Effector memory CD4-positive, alpha-beta T cell (primary cell): ENCODE data around the gene DUSP16.
"Not testable (repeated sequence)": the region's sequence is repeated elsewhere in the genome, so short reads cannot be mapped to it uniquely, and the experiment has no call there.

Experiments
- DNase-seq, 3 donors: peaks; one replicate each; pipeline ENCODE4 v3.0.0-alpha.2; 2020
- H3K27ac ChIP-seq: 2 replicates; pipeline ENCODE4 v1.7.0; 2013; ENCODE audit warnings: mild to moderate bottlenecking, low read length, moderate library complexity; ENCODE audit not compliant: insufficient read depth, poor library complexity, severe bottlenecking
- H3K27me3 ChIP-seq: replicated peaks from 2 replicates; pipeline ENCODE4 v1.7.0; 2013; ENCODE audit warnings: mild to moderate bottlenecking, low read length; ENCODE audit not compliant: insufficient read depth, control insufficient read depth, poor library complexity, severe bottlenecking
- H3K36me3 ChIP-seq: 2 replicates; pipeline ENCODE4 v1.7.0; 2013; ENCODE audit warnings: mild to moderate bottlenecking, low read length, moderate library complexity; ENCODE audit not compliant: control insufficient read depth, insufficient read depth
- H3K4me1 ChIP-seq: 2 replicates; pipeline ENCODE4 v1.7.0; 2013; ENCODE audit warnings: low read length, mild to moderate bottlenecking; ENCODE audit not compliant: control insufficient read depth, insufficient read depth, poor library complexity, severe bottlenecking
- H3K4me3 ChIP-seq: 2 replicates; pipeline ENCODE4 v1.7.0; 2013; ENCODE audit warnings: low read length, low read depth, mild to moderate bottlenecking; ENCODE audit not compliant: insufficient read depth, poor library complexity, severe bottlenecking
- H3K9me3 ChIP-seq: 2 replicates; pipeline ENCODE4 v1.7.0; 2013; ENCODE audit warnings: mild to moderate bottlenecking, low read length, moderate library complexity; ENCODE audit not compliant: control insufficient read depth

DUSP16 gene

DNA sequence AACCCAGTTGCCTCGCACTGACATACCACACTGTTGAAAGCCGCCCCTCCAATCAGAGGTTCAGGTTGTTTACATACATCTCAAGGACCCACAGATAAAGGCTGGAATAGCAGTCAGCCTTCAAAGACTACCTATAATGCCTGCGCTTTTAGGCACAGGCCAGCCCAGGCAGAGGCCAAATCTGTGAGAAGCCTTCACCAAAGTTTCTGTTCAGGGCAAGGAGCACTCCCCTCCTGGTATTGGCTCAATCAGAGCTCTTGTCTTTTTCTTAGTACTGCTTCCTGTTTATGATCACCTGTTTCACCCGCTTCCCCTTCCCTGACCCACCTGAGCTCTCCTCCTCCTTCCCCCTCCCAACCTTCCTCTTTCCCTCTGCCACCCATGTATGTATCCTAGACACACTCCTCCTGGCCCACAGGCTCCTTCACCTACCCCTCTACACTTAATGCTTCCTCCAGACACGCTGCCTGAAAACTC lies 34.8 kb downstream of the DUSP16 start:
- no peak overlapping the region for H3K4me3 ChIP-seq
- no peaks in the 10 kb centered on the region for H3K27me3 ChIP-seq
- H3K9me3 ChIP-seq: no peaks in the 10 kb centered on the region
- peak overlapping the region; percentile 61 for H3K27ac ChIP-seq
- H3K36me3 ChIP-seq: no peaks in the 10 kb centered on the region
- DNase-seq: no peak
- H3K4me1 ChIP-seq: peaks cover 26% of the 10 kb centered on the region

DNA sequence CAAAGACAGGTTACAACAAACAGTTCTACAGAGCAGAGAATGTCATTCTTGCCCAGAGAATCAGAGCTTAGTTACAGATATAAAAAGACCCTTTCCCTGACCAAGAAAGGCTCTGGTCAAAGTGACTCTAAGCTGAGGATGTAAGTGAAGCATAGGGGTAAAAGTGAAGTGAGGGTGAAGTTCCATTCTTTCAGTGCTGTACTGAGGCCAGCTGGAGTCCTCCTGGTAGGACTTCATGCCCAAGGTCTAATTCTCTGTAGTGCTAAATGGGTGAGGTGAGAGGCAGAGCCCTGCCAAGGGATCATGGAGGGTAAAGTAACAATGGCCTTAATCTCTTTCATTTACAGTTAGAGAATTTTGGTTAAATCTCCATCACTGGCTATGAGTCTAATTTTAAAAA lies 38.5 kb downstream of the DUSP16 start:
- Histone ChIP-seq H3K4me3 (no peak overlapping the region), H3K4me1 (peaks cover 26% of the 10 kb centered on the region), H3K27ac (no peak overlapping the region), H3K36me3 (peaks cover 6% of the 10 kb centered on the region), H3K9me3 (no peaks in the 10 kb centered on the region), H3K27me3 (no peaks in the 10 kb centered on the region)
- no peak for DNase-seq

DNA sequence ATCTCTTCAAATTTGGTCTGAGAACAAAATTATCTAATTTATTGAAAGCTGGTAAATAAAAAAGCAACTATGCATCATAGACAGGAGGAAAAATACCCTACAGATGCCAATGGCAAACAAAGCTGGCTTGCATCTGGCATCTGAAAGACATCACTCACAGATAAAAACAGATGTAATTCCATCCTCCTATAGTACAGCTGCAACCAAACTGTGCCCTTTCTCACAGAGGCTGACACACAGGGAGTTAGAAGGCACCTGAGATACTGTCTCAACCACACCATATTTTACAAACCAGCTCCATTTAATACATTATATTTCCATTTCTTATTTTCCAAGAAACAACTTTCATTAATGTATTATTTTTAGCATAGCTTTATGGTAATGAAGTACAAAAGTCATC lies 39.4 kb downstream of the DUSP16 start:
- no peak for DNase-seq

DNA sequence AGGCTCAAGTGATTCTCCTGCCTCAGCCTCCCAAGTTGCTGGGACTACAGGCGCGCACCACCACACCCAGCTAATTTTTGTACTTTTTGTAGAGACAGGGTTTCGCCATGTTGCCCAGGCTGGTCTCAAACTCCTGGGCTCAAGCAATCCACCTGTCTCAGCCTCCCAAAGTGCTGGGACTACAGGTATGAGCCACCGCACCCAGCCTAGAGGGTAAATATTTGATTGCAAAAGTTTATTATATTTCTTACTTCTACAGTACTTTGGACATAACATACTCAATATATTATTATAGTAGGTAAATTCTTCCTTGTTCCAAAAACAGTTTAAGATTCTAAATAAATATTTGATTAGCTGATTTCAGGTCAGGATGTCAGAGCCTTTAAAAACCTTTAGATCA lies 40.0 kb downstream of the DUSP16 start:
- not testable (repeated sequence) for DNase-seq

More for the DNA sequence above, 39.4 kb downstream of the DUSP16 start:
- Histone ChIP-seq H3K27me3 (no peaks in the 10 kb centered on the region), H3K27ac (no peak overlapping the region), H3K9me3 (no peaks in the 10 kb centered on the region), H3K4me3 (no peak overlapping the region), H3K36me3 (peaks cover 13% of the 10 kb centered on the region), H3K4me1 (peaks cover 19% of the 10 kb centered on the region)

DNA sequence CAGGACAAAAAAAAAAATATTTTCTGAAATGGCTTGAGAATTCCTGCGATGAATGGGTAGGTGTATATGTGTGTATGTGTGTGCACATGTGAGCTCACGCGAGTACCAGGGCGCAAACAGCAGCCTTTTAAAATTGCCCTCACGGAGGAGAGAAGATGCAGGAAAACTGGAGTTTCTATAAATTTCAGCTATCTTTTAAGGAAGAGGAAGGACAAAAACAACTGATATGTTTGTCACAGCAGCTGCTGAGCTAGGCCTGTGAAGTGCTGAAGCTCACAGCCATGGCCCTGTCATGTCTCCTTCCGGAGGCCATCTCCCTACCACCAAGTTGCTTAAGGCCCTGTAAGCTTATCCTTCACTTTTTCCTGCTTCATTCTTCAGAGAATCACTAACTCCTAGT lies 40.8 kb downstream of the DUSP16 start:
- Histone ChIP-seq H3K36me3 (peaks cover 23% of the 10 kb centered on the region), H3K9me3 (no peaks in the 10 kb centered on the region), H3K27ac (no peak overlapping the region), H3K4me3 (no peak overlapping the region), H3K27me3 (no peaks in the 10 kb centered on the region), H3K4me1 (peaks cover 8% of the 10 kb centered on the region)
- DNase-seq: no peak

More for the DNA sequence above, 40.0 kb downstream of the DUSP16 start:
- Histone ChIP-seq H3K36me3 (peaks cover 17% of the 10 kb centered on the region), H3K4me1 (peaks cover 14% of the 10 kb centered on the region)
- not testable (repeated sequence) for H3K9me3 ChIP-seq, H3K4me3 ChIP-seq, H3K27ac ChIP-seq, H3K27me3 ChIP-seq

DNA sequence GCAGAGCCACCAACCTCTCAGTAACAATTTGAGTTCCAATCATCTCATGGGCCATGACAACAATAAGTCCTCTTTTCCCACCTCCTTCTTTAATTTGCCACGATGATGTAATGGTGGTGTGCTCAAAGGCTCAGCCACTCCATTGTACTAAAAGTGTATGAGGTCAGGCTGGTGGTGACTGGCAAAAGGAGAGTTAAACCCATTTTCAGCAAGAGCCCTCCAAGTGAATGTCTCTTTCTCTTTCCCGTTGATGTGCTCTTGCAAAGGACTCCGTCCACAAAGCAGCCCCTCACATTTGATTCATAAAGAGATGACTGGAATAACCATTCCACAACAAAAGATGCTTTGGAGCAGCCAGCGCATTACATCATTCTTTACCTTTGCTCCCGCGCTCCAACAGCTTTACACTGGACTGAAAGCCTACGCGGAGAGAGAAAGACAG lies 41.6 kb downstream of the DUSP16 start:
- H3K9me3 ChIP-seq: no peaks in the 10 kb centered on the region
- no peaks in the 10 kb centered on the region for H3K4me1 ChIP-seq
- no peak overlapping the region for H3K4me3 ChIP-seq
- no peaks in the 10 kb centered on the region for H3K27me3 ChIP-seq
- no peak for DNase-seq
- no peak overlapping the region for H3K27ac ChIP-seq
- peaks cover 24% of the 10 kb centered on the region for H3K36me3 ChIP-seq

DNA sequence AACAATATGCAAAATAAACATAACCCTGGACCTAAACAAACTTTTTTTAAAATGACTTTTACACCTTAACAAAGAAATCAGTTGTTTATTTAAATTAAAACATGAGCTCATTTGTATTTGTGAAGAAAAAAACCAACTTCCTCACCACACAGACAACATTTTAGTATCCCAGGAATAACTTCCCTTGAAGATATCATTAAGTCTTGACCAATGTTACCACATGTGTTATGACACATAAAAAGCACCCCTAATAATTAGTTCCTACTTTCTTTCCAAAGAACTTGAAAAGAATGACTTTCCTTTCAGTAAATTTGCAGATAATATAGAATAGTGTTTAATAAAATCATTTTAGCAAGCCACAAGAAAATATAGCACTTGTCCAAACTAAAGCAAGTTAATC lies 42.4 kb downstream of the DUSP16 start:
- no peaks in the 10 kb centered on the region for H3K9me3 ChIP-seq
- no peaks in the 10 kb centered on the region for H3K27me3 ChIP-seq
- H3K4me1 ChIP-seq: no peaks in the 10 kb centered on the region
- H3K4me3 ChIP-seq: no peak overlapping the region
- DNase-seq: no peak
- H3K36me3 ChIP-seq: peaks cover 24% of the 10 kb centered on the region
- H3K27ac ChIP-seq: no peak overlapping the region

DNA sequence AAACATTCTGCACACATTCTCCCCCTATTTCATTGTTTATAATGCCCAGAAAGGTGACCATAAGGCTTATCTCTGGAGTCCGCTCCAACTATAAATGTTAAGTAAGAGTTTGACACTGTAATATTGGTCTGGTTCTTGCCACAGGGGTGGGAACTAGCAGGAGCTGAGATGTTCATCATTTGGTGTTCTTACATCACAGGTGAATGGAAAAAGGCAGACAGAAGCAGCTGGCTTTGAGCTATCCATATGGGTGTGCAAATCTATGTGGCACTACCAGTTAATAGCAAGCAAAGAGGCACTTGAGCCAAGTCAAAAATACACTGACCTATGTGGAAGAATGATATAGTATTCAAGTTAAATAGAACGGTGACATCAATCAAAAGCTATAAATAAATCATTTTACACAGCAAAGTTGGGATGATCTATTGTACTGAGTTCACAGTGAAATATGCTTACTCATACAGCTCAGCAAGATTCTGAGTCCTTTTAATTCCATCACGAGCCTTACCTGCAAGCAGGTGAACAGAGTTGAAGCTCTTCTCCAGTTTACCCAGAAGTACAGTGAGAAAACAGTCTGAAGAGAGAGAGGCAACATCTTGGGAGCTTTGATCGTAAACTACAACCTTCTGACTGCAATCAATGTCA lies 43.2 kb downstream of the DUSP16 start:
- Histone ChIP-seq H3K27me3 (no peaks in the 10 kb centered on the region), H3K4me1 (no peaks in the 10 kb centered on the region), H3K9me3 (no peaks in the 10 kb centered on the region), H3K4me3 (no peak overlapping the region), H3K36me3 (peaks cover 27% of the 10 kb centered on the region), H3K27ac (no peak overlapping the region)
- no peak for DNase-seq

DNA sequence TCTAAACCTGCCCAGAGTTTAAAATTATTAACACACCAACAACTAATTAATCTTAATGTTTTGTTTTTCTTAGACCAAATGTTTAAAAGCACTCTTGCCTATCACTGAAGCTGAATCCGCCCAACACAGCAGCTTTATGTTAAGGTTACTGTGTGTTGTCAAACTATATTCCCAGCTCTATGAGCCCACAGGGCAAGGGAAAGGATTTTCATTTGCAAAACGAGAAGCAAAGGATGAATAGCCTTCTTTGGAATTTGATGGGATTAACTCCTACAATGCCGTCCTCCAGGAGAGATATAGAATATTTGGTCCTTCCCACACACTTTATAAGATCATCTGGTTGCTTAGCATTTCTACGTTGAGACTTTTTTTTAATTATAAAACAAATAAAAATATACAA lies 43.7 kb downstream of the DUSP16 start:
- H3K9me3 ChIP-seq: no peaks in the 10 kb centered on the region
- H3K27me3 ChIP-seq: no peaks in the 10 kb centered on the region
- no peak overlapping the region for H3K4me3 ChIP-seq
- no peaks in the 10 kb centered on the region for H3K4me1 ChIP-seq
- no peak for DNase-seq
- H3K36me3 ChIP-seq: peaks cover 27% of the 10 kb centered on the region
- no peak overlapping the region for H3K27ac ChIP-seq

DNA sequence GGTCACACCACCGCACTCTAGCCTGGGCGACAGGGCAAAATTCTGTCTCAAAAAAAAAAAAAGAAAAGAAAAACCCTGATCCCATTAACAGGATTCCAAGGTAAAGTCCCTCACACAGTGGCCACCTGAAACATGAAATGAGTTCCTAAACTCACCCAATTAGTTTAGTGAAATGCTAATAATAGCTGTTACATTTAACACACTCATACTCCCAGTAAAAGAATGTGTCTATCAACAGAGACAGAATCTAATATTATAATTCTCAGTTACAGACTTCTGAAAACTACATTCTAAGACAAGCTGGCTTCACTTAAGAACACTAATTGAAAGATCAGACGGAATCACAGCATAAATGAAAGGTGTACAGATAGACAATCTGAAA lies 44.2 kb downstream of the DUSP16 start:
- H3K36me3 ChIP-seq: peaks cover 27% of the 10 kb centered on the region
- no peaks in the 10 kb centered on the region for H3K9me3 ChIP-seq
- DNase-seq: no peak
- H3K27me3 ChIP-seq: no peaks in the 10 kb centered on the region
- no peak overlapping the region for H3K27ac ChIP-seq
- H3K4me1 ChIP-seq: no peaks in the 10 kb centered on the region
- H3K4me3 ChIP-seq: no peak overlapping the region
